Measurements from ENCODE around the gene SIPA1. TPM values are rescaled to one million over a fixed set of nuclear protein-coding genes. Genes with fewer than 3 reads are reported as not detected.

The SIPA1 gene
- polyA plus RNA-seq, 1 experiment, result 21.6 TPM

DNA sequence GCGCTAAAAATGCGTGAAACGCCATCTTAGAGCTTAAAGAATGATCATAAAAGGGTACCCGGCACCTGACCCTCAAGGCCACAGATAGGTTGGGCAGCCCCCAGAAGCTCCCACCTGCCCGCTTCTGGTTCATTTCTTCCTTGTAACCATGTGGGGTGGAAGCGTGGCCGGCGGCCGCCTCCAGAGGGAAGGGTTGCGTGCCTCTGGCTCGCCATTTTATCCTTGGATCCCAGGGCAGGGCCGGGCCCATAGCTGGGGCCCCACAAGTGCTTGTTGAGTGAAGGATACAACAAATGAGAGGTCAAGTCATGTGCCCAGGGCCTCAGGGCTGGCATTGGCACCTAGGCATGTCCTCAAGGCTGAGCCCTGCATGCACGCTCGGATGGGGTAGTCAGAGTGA lies 16.4 kb upstream of the SIPA1 start:
- Histone ChIP-seq H3K4me3 (ENCODE audit: low read depth, low read length) (no peak overlapping the region), H3K27me3 (ENCODE audit: control insufficient read depth, insufficient read depth, low read length) (no peaks in the 10 kb centered on the region), H3K36me3 (ENCODE audit: control insufficient read depth, insufficient read depth, low read length) (peaks cover 61% of the 10 kb centered on the region)
- POLR2A ChIA-PET, result no interaction called here
- TF ChIP-seq, protein P1, sequence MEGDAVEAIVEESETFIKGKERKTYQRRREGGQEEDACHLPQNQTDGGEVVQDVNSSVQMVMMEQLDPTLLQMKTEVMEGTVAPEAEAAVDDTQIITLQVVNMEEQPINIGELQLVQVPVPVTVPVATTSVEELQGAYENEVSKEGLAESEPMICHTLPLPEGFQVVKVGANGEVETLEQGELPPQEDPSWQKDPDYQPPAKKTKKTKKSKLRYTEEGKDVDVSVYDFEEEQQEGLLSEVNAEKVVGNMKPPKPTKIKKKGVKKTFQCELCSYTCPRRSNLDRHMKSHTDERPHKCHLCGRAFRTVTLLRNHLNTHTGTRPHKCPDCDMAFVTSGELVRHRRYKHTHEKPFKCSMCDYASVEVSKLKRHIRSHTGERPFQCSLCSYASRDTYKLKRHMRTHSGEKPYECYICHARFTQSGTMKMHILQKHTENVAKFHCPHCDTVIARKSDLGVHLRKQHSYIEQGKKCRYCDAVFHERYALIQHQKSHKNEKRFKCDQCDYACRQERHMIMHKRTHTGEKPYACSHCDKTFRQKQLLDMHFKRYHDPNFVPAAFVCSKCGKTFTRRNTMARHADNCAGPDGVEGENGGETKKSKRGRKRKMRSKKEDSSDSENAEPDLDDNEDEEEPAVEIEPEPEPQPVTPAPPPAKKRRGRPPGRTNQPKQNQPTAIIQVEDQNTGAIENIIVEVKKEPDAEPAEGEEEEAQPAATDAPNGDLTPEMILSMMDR (IDR thresholded peaks at IDR 0.05; ENCODE audit: insufficient read depth, low read depth, low read length), result no peak
- CTCF ChIA-PET, result interaction anchor here (0.7 kb wide), 1 partner anchor 11 kb away, joined by 4 read pairs; no protein-coding TSS in a partner anchor
- DNase-seq (ENCODE audit: low read depth), result no peak

DNA sequence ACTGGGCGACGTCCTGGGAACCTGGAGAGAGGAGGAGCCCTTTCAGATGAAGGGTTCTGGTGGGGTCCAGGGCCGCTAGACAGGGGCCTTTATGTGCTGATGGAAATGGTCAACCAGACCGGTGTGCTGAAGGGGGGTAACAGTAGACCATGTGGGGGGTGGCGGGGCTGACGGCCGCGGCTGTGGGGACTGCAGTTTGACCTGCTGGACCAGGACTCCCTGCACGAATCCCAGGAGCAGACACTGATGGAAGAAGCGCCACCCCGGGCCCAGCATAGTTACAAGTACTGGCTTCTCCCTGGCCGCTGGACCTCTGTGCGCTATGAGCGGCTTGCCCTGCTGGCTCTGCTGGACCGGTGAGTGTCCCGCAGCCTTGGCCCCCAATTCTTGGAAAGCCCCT lies 15.9 kb upstream of the SIPA1 start:
- no peak for DNase-seq (ENCODE audit: low read depth)
- Histone ChIP-seq H3K27me3 (ENCODE audit: control insufficient read depth, insufficient read depth, low read length) (no peaks in the 10 kb centered on the region), H3K4me3 (ENCODE audit: low read depth, low read length) (no peak overlapping the region), H3K36me3 (ENCODE audit: control insufficient read depth, insufficient read depth, low read length) (peaks cover 65% of the 10 kb centered on the region)
- TF ChIP-seq, protein P1 (IDR thresholded peaks at IDR 0.05; ENCODE audit: insufficient read depth, low read depth, low read length), result no peak
- CTCF ChIA-PET, result no interaction called here
- POLR2A ChIA-PET, result no interaction called here

DNA sequence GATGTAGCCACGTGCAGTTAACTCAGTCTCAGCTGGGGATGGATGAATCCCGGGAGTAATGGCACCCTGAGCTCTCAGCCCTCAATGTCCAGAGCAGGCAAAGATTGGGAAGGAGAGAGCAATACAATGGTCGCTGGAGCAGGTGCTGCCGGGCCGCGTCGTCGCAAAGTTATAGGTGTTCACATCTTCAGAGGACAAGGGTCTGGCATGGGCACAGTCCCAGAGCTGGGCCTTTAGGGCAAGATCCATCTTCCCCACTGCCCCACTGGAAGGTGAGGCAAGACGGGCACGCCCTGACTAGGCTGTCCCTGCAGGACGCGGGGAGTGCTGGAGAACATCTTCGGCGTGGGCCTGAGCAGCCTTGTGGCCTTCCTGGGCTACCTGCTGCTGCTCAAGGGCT lies 14.7 kb upstream of the SIPA1 start:
- Histone ChIP-seq H3K36me3 (ENCODE audit: control insufficient read depth, insufficient read depth, low read length) (peaks cover 63% of the 10 kb centered on the region), H3K4me3 (ENCODE audit: low read depth, low read length) (no peak overlapping the region), H3K27me3 (ENCODE audit: control insufficient read depth, insufficient read depth, low read length) (no peaks in the 10 kb centered on the region)
- ChIA-PET CTCF (interaction anchor here (1.0 kb wide), 1 partner anchor 10 kb away, joined by 3 read pairs; no protein-coding TSS in a partner anchor), POLR2A (no interaction called here)
- no peak for DNase-seq (ENCODE audit: low read depth)
- TF ChIP-seq, protein P1 (IDR thresholded peaks at IDR 0.05; ENCODE audit: insufficient read depth, low read depth, low read length), result no peak

DNA sequence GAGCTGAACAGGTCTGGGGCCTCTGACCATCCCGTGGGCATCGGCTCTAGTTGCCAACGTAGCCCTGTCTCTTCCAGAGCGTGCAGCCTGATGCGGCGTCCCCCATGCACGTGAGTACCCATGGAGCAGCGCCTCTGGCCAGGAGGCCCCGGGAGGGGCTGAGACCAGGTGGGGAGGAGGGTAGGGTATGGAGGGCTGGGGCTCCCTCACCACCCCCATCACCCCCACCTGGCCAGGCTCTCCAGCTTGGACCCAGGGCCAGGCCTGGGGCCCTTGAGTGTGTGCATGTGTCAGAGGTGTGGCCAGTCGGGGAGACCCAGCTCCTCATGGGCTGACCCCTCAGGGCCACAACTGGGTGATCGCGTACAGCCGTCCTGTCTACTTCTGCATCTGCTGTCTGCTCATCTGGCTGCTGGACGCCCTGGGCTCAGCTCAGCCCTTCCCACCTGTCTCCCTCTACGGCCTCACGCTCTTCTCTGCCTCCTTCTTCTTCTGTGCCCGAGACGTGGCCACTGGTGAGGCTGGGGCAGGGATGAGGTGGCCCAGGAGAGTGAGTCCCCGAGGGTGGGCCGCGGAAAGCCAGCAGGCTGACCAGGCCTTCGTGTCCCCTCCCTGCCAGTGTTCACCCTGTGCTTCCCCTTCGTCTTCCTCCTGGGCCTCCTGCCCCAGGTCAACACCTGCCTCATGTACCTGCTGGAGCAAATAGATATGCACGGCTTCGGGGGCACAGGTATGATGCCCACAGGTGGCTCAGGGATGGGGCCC lies 13.9 kb upstream of the SIPA1 start:
- ChIA-PET CTCF (no interaction called here), POLR2A (no interaction called here)
- Histone ChIP-seq H3K4me3 (ENCODE audit: low read depth, low read length) (no peak overlapping the region), H3K27me3 (ENCODE audit: control insufficient read depth, insufficient read depth, low read length) (no peaks in the 10 kb centered on the region), H3K36me3 (ENCODE audit: control insufficient read depth, insufficient read depth, low read length) (peaks cover 60% of the 10 kb centered on the region)
- TF ChIP-seq, protein P1 (IDR thresholded peaks at IDR 0.05; ENCODE audit: insufficient read depth, low read depth, low read length), result no peak
- no peak for DNase-seq (ENCODE audit: low read depth)

DNA sequence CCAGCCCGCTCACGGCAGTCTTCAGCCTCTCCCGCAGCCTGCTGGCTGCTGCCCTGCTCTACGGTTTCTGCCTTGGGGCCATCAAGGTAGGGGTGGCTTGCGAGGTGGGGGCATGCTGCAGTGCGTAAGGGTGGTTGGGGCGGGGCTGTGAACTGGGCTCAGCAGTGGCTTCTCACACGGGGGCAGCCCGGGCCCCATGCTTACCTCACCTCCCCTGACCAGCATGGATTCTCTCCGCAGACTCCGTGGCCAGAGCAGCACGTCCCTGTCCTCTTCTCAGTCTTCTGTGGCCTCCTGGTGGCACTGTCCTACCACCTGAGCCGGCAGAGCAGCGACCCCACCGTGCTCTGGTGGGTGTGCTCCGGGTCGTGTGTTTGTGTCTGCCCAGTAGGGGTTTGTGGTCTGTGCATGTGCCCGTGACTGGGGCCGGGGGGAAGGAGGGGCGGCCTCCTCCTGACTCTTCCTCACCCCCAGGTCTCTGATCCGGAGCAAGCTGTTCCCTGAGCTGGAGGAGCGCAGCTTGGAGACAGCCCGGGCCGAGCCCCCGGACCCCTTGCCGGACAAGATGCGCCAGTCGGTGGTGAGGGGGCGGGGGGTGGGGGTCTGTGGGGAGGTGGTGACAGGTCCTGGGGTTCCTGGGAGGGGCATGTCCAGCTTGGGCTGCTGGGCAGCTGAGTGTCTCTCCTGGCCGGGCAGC lies 12.8 kb upstream of the SIPA1 start:
- H3K36me3 ChIP-seq (ENCODE audit: control insufficient read depth, insufficient read depth, low read length), result peaks cover 60% of the 10 kb centered on the region
- TF ChIP-seq, protein P1 (IDR thresholded peaks at IDR 0.05; ENCODE audit: insufficient read depth, low read depth, low read length), result no peak
- no peak overlapping the region for H3K4me3 ChIP-seq (ENCODE audit: low read depth, low read length)
- CTCF ChIA-PET, result interaction anchor here (0.6 to 1.8 kb wide), 8 partner anchors 7 to 135 kb away, joined by 3 to 10 read pairs (median 4); partner anchors contain the start of genes KAT5 and SIPA1
- DNase-seq (ENCODE audit: low read depth), result no peak
- POLR2A ChIA-PET, result no interaction called here
- H3K27me3 ChIP-seq (ENCODE audit: control insufficient read depth, insufficient read depth, low read length), result no peaks in the 10 kb centered on the region

Data from BJ (cell line).